ENCODE results near the gene KRTCAP2.

The KRTCAP2 gene

GRCh38 chr1:155183775-155184221 is 10.7 kb upstream of the KRTCAP2 start:
- no peak for DNase-seq (ENCODE audit: low read depth)

DNA sequence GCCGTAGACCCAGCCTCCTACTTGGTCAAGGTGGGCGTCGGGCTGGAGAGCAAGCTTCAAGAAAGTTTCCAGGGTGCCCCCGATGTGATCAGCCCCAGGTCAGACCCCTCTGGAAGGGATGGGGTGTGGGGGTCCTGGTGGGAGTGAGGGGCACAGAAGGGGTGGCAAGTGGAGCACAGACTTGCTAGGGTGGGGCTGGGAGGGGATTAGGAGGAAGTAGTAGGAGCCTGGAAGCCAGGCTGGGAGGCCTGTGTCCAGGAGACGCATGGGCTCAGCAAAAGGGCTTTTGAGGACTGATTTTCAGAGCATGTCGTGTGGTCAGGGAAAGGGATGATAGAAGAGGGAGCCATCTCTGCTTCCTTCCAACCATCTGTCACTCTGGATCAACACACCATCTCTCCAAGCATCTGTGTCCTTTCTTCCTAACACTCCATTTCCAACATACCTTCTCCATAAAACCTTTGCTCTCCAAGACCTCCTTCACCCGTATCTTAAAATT is 9.0 kb upstream of the KRTCAP2 start:
- DNase-seq (ENCODE audit: low read depth), result no peak

GRCh38 chr1:155181371-155182051 is 8.4 kb upstream of the KRTCAP2 start:
- no peak for DNase-seq (ENCODE audit: low read depth)

DNA sequence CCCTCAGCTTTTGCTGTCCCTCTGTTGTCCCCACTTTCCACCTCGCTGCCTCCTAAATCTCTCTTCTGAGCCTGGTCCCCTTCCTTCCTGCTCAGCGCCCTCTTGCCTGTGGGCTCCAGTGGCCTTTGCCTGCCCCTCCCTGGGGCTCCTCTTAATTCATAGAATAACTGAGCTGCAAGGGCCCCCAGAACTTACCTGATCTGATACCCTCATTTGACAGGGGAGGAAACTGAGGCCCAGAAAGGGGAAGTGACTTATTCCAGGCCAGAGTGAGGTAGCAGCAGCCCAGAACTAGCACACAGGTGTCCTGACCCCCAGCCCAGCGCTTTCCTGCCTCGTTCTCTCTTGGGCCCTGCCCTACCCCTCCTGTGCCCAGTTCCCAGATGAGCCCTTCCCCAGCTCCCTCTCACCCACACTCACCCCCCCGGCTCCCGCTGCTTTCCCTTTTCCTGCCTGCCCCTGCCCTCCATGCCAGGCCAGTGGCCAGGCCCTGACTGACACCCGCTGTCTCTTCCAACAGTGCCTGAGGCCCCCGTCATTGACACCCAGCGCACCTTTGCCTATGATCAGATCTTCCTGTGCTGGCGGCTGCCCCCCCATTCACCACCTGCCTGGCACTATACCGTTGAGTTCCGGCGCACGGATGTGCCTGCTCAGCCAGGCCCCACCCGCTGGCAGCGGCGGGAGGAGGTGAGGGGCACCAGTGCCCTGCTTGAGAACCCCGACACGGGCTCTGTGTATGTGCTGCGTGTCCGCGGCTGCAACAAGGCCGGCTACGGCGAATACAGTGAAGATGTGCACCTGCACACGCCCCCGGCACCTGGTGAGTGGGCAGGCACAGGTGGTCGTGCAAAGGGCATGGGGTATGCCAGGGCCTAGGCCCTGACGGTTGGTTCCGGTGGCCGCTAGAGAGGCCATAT is 6.3 kb upstream of the KRTCAP2 start:
- DNase-seq (ENCODE audit: low read depth), result no peak

DNA sequence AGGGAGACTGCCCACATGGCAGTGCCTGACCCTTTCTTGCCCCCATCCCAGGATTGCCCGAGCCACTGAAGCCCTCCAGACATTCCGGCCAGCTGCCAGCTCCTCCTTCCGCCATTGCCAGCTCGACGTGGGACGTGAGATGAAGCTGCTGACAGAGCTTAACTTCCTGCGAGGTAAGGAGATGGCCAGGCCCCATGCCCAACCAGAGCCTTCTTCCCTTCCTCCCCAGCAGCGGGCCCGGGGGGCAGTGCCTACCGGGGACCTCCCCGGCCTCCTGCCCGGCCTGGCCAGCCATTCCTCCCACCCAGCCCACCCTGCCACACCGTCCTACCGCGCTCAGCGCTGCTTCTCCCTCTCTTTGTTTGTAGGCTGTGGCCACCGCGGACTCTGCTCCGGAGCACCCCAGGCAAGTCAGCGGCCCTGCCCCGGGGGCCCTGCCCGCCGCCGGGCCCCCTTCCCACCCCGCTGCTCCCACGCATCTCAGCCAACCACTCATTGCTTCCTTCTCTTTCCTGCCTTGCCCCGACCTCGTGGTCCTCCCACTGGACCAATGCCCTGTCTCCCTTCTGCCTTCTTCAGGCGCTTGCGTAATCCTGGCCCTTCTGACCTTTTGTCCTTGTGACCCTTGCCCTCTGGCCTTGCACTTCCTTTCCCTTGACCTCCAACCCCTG is 5.5 kb upstream of the KRTCAP2 start:
- DNase-seq (ENCODE audit: low read depth), result no peak

- DNase-seq (ENCODE audit: low read depth), result no peak
Measured at GRCh38 chr1:155177918-155178281, 4.8 kb upstream of the KRTCAP2 start.

- DNase-seq (ENCODE audit: low read depth), result no peak
Measured at GRCh38 chr1:155177192-155177917, 4.3 kb upstream of the KRTCAP2 start.

- DNase-seq (ENCODE audit: low read depth), result peak; percentile 77
Measured at GRCh38 chr1:155176544-155177071, 3.5 kb upstream of the KRTCAP2 start.

- no peak for DNase-seq (ENCODE audit: low read depth)
Measured at GRCh38 chr1:155175927-155176371, 2.8 kb upstream of the KRTCAP2 start.

DNA sequence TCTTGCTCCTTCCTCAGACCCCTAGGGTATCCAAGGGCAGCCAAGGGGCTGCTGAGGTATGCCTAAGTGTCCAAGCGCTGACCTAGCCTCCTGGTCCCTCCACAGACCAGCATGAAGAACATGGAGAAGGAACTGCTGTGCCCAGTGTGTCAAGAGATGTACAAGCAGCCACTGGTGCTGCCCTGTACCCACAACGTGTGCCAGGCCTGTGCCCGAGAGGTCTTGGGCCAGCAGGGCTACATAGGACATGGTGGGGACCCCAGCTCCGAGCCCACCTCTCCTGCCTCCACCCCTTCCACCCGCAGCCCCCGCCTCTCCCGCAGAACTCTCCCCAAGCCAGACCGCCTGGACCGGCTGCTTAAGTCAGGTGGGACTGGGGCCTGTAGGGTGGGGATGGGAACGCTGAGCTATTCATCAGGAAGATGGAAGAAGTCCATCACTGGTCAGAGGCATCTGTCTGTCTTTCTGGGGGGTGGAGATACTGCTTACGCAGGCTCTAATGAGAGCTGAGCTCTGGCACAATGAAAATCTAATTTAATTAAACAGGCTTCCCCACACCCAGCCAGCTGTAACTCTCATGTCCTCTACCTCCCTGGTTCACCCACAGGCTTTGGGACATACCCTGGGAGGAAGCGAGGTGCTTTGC is 2.3 kb upstream of the KRTCAP2 start:
- DNase-seq (ENCODE audit: low read depth), result no peak

- DNase-seq (ENCODE audit: low read depth), result no peak
Measured at GRCh38 chr1:155174324-155175280, 1.5 kb upstream of the KRTCAP2 start.

GRCh38 chr1:155173478-155174323 is 597 bp upstream of the KRTCAP2 start, which contains the start of gene TRIM46:
TSS of gene TRIM46 (plus strand) at chr1:155173849. CDS start at chr1:155173967, 118 bp downstream.
- peak; percentile 64 for DNase-seq (ENCODE audit: low read depth)

DNA sequence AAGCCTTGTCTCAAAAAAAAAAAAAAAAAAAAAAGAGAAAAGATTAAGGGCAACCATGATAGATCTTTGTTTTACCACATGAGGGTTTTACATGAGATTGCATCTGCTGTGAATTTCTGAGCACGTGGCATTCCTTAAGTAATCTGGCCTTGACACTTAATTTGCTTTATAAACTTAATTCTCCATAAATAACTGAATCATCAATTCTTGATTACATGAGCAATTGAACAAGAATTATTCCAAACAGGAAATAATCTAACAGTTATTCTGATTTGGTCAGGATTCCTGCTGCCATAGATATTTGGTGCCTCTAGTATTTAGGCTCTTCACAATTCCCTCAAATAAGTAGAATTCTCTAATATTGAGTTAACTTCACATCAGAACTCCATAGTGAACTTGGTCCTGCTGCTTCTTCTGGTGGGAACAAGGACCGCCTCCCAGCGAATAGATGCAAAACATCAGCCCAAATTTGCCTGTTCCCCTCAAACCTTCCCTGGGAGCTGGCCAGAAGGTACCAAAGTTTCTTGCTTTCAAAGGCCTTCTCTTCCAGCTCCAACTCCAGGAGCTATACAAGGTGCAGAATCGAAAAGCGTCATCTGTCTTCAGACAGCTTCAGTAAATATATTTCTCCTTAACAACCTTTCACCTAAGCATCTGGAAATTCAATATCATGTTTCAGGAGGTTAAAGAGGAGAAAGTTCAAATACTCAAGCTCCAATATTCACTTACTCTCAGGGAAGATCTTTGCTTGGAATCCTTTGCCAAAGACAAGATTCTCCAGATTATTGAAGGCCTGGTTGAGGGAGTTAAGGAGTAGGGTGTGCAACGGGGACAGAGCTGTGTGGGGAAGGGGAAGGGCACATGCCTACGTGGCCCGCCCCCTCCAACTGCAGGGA is 1.0 kb downstream of the KRTCAP2 start:
- no peak for DNase-seq (ENCODE audit: low read depth)

- no peak for DNase-seq (ENCODE audit: low read depth)
Measured at GRCh38 chr1:155170806-155171205, 2.3 kb downstream of the KRTCAP2 start.

- DNase-seq (ENCODE audit: low read depth), result no peak
Measured at GRCh38 chr1:155170101-155170785, 2.9 kb downstream of the KRTCAP2 start.

GRCh38 chr1:155169541-155169940 is 3.6 kb downstream of the KRTCAP2 start:
- DNase-seq (ENCODE audit: low read depth), result no peak

Data from activated T-cell treated with anti-CD3 and anti-CD28 coated beads for 24 hours (primary cell).